Measurements from ENCODE around the gene EIF4G3. TPM values are rescaled to one million over a fixed set of nuclear protein-coding genes. Genes with fewer than 3 reads are reported as not detected.

EIF4G3 gene
- total and polyA plus RNA-seq, 7 donors: 11.3 to 58.1 (median 39.5) TPM

GRCh38 chr1:21020151-21020550 lies 156.5 kb downstream of the EIF4G3 start:
- no peak for TF ChIP-seq CTCF (IDR thresholded peaks at IDR 0.05)
- intact Hi-C loops (cut with DNase I): loop anchor here in 1 of 2 donors (2.0 to 10.0 kb wide), 2 partner anchors 17 to 55 kb away; no protein-coding TSS in a partner anchor
- 96 to 98% (median 97%) methylated on average over 3 of the region's 3 CpGs for WGBS, 3 donors

GRCh38 chr1:21018673-21019072 lies 158.0 kb downstream of the EIF4G3 start:
- H3K36me3 ChIP-seq (ENCODE audit: insufficient read depth in 1 of 2, low read depth in 1 of 2): no peaks in the 10 kb centered on the region
- H3K4me3 ChIP-seq: no peak overlapping the region
- H3K4me1 ChIP-seq: peaks cover 16% of the 10 kb centered on the region
- DNase-seq: no peak
- intact Hi-C loops (cut with DNase I): no loop called here
- H3K27me3 ChIP-seq (ENCODE audit: insufficient read depth in 3 of 3, low read length in 2 of 3): no peaks in the 10 kb centered on the region
- TF ChIP-seq CTCF (IDR thresholded peaks at IDR 0.05): no peak
- ATAC-seq: no peak
- no peaks in the 10 kb centered on the region for H3K9me3 ChIP-seq
- H3K27ac ChIP-seq: no peak overlapping the region

More at GRCh38 chr1:21020151-21020550, 156.5 kb downstream of the EIF4G3 start:
- DNase-seq (no peak), ATAC-seq (no peak)
- H3K4me1 ChIP-seq: peaks cover 21% of the 10 kb centered on the region
- H3K9me3 ChIP-seq: no peaks in the 10 kb centered on the region
- H3K27ac ChIP-seq: no peak overlapping the region
- H3K27me3 ChIP-seq (ENCODE audit: insufficient read depth in 3 of 3, low read length in 2 of 3): no peaks in the 10 kb centered on the region
- no peak overlapping the region for H3K4me3 ChIP-seq
- H3K36me3 ChIP-seq (ENCODE audit: insufficient read depth in 1 of 2, low read depth in 1 of 2): no peaks in the 10 kb centered on the region

- WGBS, 3 donors: 81 to 85% (median 82%) methylated on average over 3 of the region's 3 CpGs
- no peak for TF ChIP-seq CTCF (IDR thresholded peaks at IDR 0.05)
- intact Hi-C loops (cut with DNase I): no loop called here
- no peak overlapping the region for H3K4me3 ChIP-seq
- ATAC-seq: no peak
- H3K27me3 ChIP-seq (ENCODE audit: insufficient read depth in 3 of 3, low read length in 2 of 3): no peaks in the 10 kb centered on the region
- no peaks in the 10 kb centered on the region for H3K36me3 ChIP-seq (ENCODE audit: insufficient read depth in 1 of 2, low read depth in 1 of 2)
- no peak for DNase-seq
- no peaks in the 10 kb centered on the region for H3K9me3 ChIP-seq
- H3K4me1 ChIP-seq: peaks cover 7% of the 10 kb centered on the region
- H3K27ac ChIP-seq: no peak overlapping the region
Measured at GRCh38 chr1:21013510-21013909, 163.2 kb downstream of the EIF4G3 start.

GRCh38 chr1:21012937-21013336 lies 163.8 kb downstream of the EIF4G3 start:
- Histone ChIP-seq H3K4me3 (no peak overlapping the region), H3K9me3 (no peaks in the 10 kb centered on the region), H3K27me3 (ENCODE audit: insufficient read depth in 3 of 3, low read length in 2 of 3) (no peaks in the 10 kb centered on the region), H3K36me3 (ENCODE audit: insufficient read depth in 1 of 2, low read depth in 1 of 2) (no peaks in the 10 kb centered on the region), H3K4me1 (peaks cover 7% of the 10 kb centered on the region), H3K27ac (no peak overlapping the region)
- no peak for TF ChIP-seq CTCF (IDR thresholded peaks at IDR 0.05)
- ATAC-seq (no peak), DNase-seq (no peak)
- WGBS, 3 donors: 65 to 75% (median 73%) methylated on average over 5 of the region's 5 CpGs
- intact Hi-C loops (cut with DNase I): no loop called here

- no peak for ATAC-seq
- Histone ChIP-seq H3K36me3 (ENCODE audit: insufficient read depth in 1 of 2, low read depth in 1 of 2) (no peaks in the 10 kb centered on the region), H3K27me3 (ENCODE audit: insufficient read depth in 3 of 3, low read length in 2 of 3) (no peaks in the 10 kb centered on the region), H3K9me3 (no peaks in the 10 kb centered on the region), H3K27ac (no peak overlapping the region), H3K4me3 (no peak overlapping the region), H3K4me1 (peaks cover 29% of the 10 kb centered on the region)
- intact Hi-C loops (cut with DNase I): no loop called here
- no peak for TF ChIP-seq CTCF (IDR thresholded peaks at IDR 0.05)
- DNase-seq: no peak
- WGBS, 3 donors: 83 to 100% (median 93%) methylated on average over 1 of the region's 1 CpG
Measured at GRCh38 chr1:21007876-21008275, 168.8 kb downstream of the EIF4G3 start.
